Measurements from ENCODE around the gene MUC5AC. TPM values are rescaled to one million over a fixed set of nuclear protein-coding genes. Genes with fewer than 3 reads are reported as not detected.

The MUC5AC gene
- total RNA-seq, 2 experiments from 2014 or later = not detected

DNA sequence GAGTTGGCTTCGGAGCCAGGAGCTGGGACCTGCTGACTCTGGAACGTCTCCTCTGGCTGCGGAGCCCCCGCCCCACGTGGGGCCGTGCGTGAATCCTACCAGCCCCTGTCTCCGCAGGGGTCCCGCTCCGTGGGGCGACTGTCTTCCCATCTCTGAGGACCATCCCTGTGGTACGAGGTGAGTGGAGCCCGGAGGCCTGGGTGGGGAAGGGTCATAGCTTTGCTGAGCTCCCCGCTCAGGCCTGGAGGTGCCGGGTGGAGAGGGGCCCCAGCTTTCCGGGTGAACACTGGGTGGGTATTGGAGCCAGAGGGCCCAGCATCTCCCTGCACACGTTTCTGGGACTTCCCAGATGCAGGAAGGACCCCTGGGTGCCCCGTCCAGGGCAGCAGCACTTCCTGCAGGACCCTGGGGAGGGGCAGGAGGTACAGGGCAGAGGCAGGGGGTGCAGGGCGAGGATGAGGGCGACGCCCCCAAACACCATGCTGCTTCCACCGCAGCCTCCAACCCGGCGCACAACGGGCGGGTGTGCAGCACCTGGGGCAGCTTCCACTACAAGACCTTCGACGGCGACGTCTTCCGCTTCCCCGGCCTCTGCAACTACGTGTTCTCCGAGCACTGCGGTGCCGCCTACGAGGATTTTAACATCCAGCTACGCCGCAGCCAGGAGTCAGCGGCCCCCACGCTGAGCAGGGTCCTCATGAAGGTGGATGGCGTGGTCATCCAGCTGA is 3.8 kb downstream of the MUC5AC start:
- H3K4me1 ChIP-seq (ENCODE audit: insufficient read depth, low read length, poor library complexity, severe bottlenecking) = no peaks in the 10 kb centered on the region
- no peak for DNase-seq (ENCODE audit: low spot score)
- H4K20me1 ChIP-seq (ENCODE audit: insufficient read depth, low read length) = no peaks in the 10 kb centered on the region
- H3K4me2 ChIP-seq (ENCODE audit: low read length) = no peak overlapping the region
- no peaks in the 10 kb centered on the region for H3K9me2 ChIP-seq (ENCODE audit: insufficient read depth, low read length)
- intact Hi-C loops (cut with micrococcal nuclease; ENCODE audit: unreplicated experiment) = no loop called here
- no peaks in the 10 kb centered on the region for H3K9me3 ChIP-seq (ENCODE audit: low read length)
- H2AFZ ChIP-seq (ENCODE audit: low read length) = no peak overlapping the region
- no peak for TF ChIP-seq EZH2phosphoT487 (IDR thresholded peaks at IDR 0.05; ENCODE audit: borderline replicate concordance, low read depth, low read length)
- TF ChIP-seq, protein P1, sequence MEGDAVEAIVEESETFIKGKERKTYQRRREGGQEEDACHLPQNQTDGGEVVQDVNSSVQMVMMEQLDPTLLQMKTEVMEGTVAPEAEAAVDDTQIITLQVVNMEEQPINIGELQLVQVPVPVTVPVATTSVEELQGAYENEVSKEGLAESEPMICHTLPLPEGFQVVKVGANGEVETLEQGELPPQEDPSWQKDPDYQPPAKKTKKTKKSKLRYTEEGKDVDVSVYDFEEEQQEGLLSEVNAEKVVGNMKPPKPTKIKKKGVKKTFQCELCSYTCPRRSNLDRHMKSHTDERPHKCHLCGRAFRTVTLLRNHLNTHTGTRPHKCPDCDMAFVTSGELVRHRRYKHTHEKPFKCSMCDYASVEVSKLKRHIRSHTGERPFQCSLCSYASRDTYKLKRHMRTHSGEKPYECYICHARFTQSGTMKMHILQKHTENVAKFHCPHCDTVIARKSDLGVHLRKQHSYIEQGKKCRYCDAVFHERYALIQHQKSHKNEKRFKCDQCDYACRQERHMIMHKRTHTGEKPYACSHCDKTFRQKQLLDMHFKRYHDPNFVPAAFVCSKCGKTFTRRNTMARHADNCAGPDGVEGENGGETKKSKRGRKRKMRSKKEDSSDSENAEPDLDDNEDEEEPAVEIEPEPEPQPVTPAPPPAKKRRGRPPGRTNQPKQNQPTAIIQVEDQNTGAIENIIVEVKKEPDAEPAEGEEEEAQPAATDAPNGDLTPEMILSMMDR (conservative IDR thresholded peaks at IDR 0.05; ENCODE audit: low read length) = no peak
- no peak overlapping the region for H3K27ac ChIP-seq (ENCODE audit: low read depth, low read length, poor library complexity, severe bottlenecking)
- no peak overlapping the region for H3K4me3 ChIP-seq (ENCODE audit: low read depth, low read length, poor library complexity, severe bottlenecking)
- ChIA-PET CTCF (ENCODE audit: unreplicated experiment) (no interaction called here), POLR2A (no interaction called here)
- H3K79me2 ChIP-seq (ENCODE audit: insufficient read depth, low read depth, low read length) = no peaks in the 10 kb centered on the region
- no TSS peak for BruUV-seq (replicated peaks)
- H3K36me3 ChIP-seq (ENCODE audit: insufficient read depth, low read length) = no peaks in the 10 kb centered on the region

DNA sequence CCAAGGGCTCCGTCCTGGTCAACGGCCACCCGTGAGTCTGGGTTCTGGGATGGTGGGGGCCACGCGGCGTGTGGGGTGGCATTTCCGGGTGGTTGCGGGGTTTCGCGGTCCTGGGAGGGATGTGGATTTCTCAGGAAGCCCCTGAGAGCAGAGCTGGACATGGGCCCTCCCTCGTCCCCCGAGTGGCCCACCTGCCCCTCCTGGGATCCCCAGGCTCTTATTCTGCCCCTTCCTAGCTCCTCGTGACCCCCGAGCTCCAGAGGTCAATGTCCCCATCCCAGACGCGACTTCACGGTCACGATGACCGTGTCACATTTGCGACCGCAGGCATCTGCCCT is 4.4 kb downstream of the MUC5AC start:
- Histone ChIP-seq H4K20me1 (ENCODE audit: insufficient read depth, low read length) (no peaks in the 10 kb centered on the region), H3K36me3 (ENCODE audit: insufficient read depth, low read length) (no peaks in the 10 kb centered on the region), H3K9me3 (ENCODE audit: low read length) (no peaks in the 10 kb centered on the region), H2AFZ (ENCODE audit: low read length) (no peak overlapping the region), H3K27ac (ENCODE audit: low read depth, low read length, poor library complexity, severe bottlenecking) (no peak overlapping the region), H3K4me3 (ENCODE audit: low read depth, low read length, poor library complexity, severe bottlenecking) (no peak overlapping the region), H3K79me2 (ENCODE audit: insufficient read depth, low read depth, low read length) (no peaks in the 10 kb centered on the region), H3K9me2 (ENCODE audit: insufficient read depth, low read length) (no peaks in the 10 kb centered on the region), H3K4me1 (ENCODE audit: insufficient read depth, low read length, poor library complexity, severe bottlenecking) (no peaks in the 10 kb centered on the region), H3K4me2 (ENCODE audit: low read length) (no peak overlapping the region)
- BruUV-seq (replicated peaks) = no TSS peak
- DNase-seq (ENCODE audit: low spot score) = no peak
- no peak for TF ChIP-seq EZH2phosphoT487 (IDR thresholded peaks at IDR 0.05; ENCODE audit: borderline replicate concordance, low read depth, low read length)
- TF ChIP-seq, protein P1 (conservative IDR thresholded peaks at IDR 0.05; ENCODE audit: low read length) = no peak
- ChIA-PET POLR2A (no interaction called here), CTCF (ENCODE audit: unreplicated experiment) (no interaction called here)
- intact Hi-C loops (cut with micrococcal nuclease; ENCODE audit: unreplicated experiment) = no loop called here

DNA sequence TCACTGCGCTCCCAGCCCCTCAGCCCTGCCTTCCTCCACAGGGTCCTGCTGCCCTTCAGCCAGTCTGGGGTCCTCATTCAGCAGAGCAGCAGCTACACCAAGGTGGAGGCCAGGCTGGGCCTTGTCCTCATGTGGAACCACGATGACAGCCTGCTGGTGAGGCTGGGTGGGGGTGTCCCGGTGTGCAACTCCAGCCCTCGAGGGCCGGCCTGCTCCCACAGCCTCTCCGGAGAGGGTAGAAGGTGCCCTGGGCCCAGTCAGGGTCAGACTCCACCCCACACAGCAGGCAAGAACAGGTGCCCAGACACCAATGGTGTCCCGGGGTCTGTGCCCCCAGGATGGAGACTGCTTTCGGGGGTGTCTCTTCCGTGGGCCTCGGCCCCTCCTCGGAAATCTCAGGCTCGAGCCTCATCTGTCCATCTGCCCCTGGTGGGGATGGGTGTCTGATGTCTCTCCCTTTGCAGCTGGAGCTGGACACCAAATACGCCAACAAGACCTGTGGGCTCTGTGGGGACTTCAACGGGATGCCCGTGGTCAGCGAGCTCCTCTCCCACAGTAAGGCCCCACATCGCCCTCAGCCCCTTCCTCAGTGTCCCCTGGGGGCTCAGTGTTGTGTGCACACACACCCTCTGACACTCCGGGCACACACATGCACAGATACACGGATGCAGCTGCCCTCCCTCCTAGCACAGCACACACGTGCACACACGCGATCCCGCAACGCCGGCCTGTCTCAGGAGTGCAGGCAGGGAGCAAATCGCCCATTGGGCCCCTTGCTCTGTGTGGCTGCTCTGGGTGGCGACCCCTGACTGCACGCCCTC is 4.9 kb downstream of the MUC5AC start:
- Histone ChIP-seq H3K4me1 (ENCODE audit: insufficient read depth, low read length, poor library complexity, severe bottlenecking) (no peaks in the 10 kb centered on the region), H2AFZ (ENCODE audit: low read length) (no peak overlapping the region), H3K4me2 (ENCODE audit: low read length) (no peak overlapping the region), H3K9me2 (ENCODE audit: insufficient read depth, low read length) (no peaks in the 10 kb centered on the region), H4K20me1 (ENCODE audit: insufficient read depth, low read length) (no peaks in the 10 kb centered on the region), H3K36me3 (ENCODE audit: insufficient read depth, low read length) (no peaks in the 10 kb centered on the region), H3K4me3 (ENCODE audit: low read depth, low read length, poor library complexity, severe bottlenecking) (no peak overlapping the region), H3K79me2 (ENCODE audit: insufficient read depth, low read depth, low read length) (no peaks in the 10 kb centered on the region), H3K9me3 (ENCODE audit: low read length) (no peaks in the 10 kb centered on the region), H3K27ac (ENCODE audit: low read depth, low read length, poor library complexity, severe bottlenecking) (no peak overlapping the region)
- CTCF ChIA-PET (ENCODE audit: unreplicated experiment) = no interaction called here
- POLR2A ChIA-PET = no interaction called here
- no peak for DNase-seq (ENCODE audit: low spot score)
- TF ChIP-seq, protein P1 (conservative IDR thresholded peaks at IDR 0.05; ENCODE audit: low read length) = no peak
- no peak for TF ChIP-seq EZH2phosphoT487 (IDR thresholded peaks at IDR 0.05; ENCODE audit: borderline replicate concordance, low read depth, low read length)
- no TSS peak for BruUV-seq (replicated peaks)
- intact Hi-C loops (cut with micrococcal nuclease; ENCODE audit: unreplicated experiment) = no loop called here

Measured in OCI-LY7 (cell line).